HG03457 (cell line): Measurements from ENCODE around the gene EFNA4.

Experiments used
- ATAC-seq: cut with Tn5 transposase; IDR thresholded peaks from one replicate; pipeline ENCODE4 v1.9.1; 2021; ENCODE audit warnings: moderate number of reproducible peaks; ENCODE audit not compliant: unreplicated experiment

EFNA4 gene

GRCh38 chr1:155063550-155064110 is at the start of gene EFNA4:
EFNA4 (plus strand) TSS chr1:155063740; CDS start chr1:155063824, 84 bp downstream.
- ATAC-seq = no peak

- no peak for ATAC-seq
These were observed 48.6 kb upstream of the EFNA4 start for GRCh38 chr1:155014709-155015508.

- ATAC-seq = no peak
These were observed 47.9 kb upstream of the EFNA4 start for GRCh38 chr1:155015527-155016230.

- no peak for ATAC-seq
These were observed 47.2 kb upstream of the EFNA4 start for GRCh38 chr1:155016231-155016831.

- no peak for ATAC-seq
These were observed 46.2 kb upstream of the EFNA4 start for GRCh38 chr1:155017041-155017945.

GRCh38 chr1:155017946-155018316 is 45.6 kb upstream of the EFNA4 start:
- ATAC-seq = no peak

- ATAC-seq = no peak
These were observed 44.8 kb upstream of the EFNA4 start for GRCh38 chr1:155018617-155019348.

GRCh38 chr1:155019377-155020245 is 43.9 kb upstream of the EFNA4 start:
- no peak for ATAC-seq

GRCh38 chr1:155022136-155022926 is 41.2 kb upstream of the EFNA4 start:
- ATAC-seq = no peak

GRCh38 chr1:155022927-155023236 is 40.7 kb upstream of the EFNA4 start:
- ATAC-seq = no peak

- no peak for ATAC-seq
These were observed 39.9 kb upstream of the EFNA4 start for GRCh38 chr1:155023627-155024026.

- ATAC-seq = no peak
These were observed 39.2 kb upstream of the EFNA4 start for GRCh38 chr1:155024315-155024714.

- no peak for ATAC-seq
These were observed 37.4 kb upstream of the EFNA4 start for GRCh38 chr1:155026154-155026553.

- no peak for ATAC-seq
These were observed 37.0 kb upstream of the EFNA4 start for GRCh38 chr1:155026588-155026987.

- ATAC-seq = no peak
These were observed 33.9 kb upstream of the EFNA4 start for GRCh38 chr1:155029513-155030242.

- no peak for ATAC-seq
These were observed 33.2 kb upstream of the EFNA4 start for GRCh38 chr1:155030243-155030795.

GRCh38 chr1:155030899-155031298 is 32.6 kb upstream of the EFNA4 start:
- ATAC-seq = no peak
